Vagina (tissue), 2 donors: ENCODE data around the gene TSC22D4.
"Not testable (repeated sequence)": the region's sequence is repeated elsewhere in the genome, so short reads cannot be mapped to it uniquely, and the experiment has no call there.

Source experiments
- POLR2A ChIP-seq, 2 donors: fragments of 450-650 bp; IDR thresholded peaks; one replicate each; pipeline ENCODE4 v1.6.1; 2017; ENCODE audit warnings: antibody characterized with exemption in 2 of 2, mild to moderate bottlenecking in 2 of 2, moderate library complexity in 2 of 2
- TF ChIP-seq, protein P1 (sequence below), 3 experiments: fragments of 450-650 bp in 2 of 3; fragments of 200-600 bp in 1 of 3; sonication (generic) in 1 of 3; IDR thresholded peaks; one replicate each; pipeline ENCODE4 v1.5.1; 2017 to 2019; ENCODE audit warnings: antibody characterized with exemption in 3 of 3, mild to moderate bottlenecking in 2 of 3, moderate library complexity in 2 of 3

DNA sequence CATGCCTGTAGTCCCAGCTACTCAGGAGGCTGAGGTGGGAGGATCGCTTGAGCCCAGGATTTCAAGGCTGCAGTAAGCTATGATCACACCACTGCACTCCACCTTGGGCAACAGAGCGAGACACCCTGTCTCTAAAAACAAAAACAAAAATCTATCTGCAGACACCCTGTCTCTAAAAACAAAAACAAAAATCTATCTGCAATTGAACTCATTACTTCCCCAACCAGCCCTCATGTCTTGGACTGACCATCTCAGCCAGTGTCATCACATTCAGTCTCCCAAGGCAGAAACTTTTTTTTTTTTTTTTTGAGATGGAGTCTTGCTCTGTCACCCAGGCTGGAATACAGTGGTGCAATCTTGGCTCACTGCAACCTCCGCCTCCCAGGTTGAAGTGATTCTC, 25.0 kb upstream of the TSC22D4 start:
- TF ChIP-seq, protein P1, sequence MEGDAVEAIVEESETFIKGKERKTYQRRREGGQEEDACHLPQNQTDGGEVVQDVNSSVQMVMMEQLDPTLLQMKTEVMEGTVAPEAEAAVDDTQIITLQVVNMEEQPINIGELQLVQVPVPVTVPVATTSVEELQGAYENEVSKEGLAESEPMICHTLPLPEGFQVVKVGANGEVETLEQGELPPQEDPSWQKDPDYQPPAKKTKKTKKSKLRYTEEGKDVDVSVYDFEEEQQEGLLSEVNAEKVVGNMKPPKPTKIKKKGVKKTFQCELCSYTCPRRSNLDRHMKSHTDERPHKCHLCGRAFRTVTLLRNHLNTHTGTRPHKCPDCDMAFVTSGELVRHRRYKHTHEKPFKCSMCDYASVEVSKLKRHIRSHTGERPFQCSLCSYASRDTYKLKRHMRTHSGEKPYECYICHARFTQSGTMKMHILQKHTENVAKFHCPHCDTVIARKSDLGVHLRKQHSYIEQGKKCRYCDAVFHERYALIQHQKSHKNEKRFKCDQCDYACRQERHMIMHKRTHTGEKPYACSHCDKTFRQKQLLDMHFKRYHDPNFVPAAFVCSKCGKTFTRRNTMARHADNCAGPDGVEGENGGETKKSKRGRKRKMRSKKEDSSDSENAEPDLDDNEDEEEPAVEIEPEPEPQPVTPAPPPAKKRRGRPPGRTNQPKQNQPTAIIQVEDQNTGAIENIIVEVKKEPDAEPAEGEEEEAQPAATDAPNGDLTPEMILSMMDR (IDR thresholded peaks at IDR 0.05) = not testable (repeated sequence)
- TF ChIP-seq POLR2A (IDR thresholded peaks at IDR 0.05) = not testable (repeated sequence)
